Fibroblast of peridontal ligament (primary cell): ENCODE measurements around the gene FOXL2.
"Not testable (repeated sequence)": the region's sequence is repeated elsewhere in the genome, so short reads cannot be mapped to it uniquely, and the experiment has no call there.

ENCODE experiments used
- DNase-seq: peaks from one replicate; pipeline ENCODE4 v3.0.0-alpha.2; 2010; ENCODE audit errors: extremely low read depth

The FOXL2 gene

DNA sequence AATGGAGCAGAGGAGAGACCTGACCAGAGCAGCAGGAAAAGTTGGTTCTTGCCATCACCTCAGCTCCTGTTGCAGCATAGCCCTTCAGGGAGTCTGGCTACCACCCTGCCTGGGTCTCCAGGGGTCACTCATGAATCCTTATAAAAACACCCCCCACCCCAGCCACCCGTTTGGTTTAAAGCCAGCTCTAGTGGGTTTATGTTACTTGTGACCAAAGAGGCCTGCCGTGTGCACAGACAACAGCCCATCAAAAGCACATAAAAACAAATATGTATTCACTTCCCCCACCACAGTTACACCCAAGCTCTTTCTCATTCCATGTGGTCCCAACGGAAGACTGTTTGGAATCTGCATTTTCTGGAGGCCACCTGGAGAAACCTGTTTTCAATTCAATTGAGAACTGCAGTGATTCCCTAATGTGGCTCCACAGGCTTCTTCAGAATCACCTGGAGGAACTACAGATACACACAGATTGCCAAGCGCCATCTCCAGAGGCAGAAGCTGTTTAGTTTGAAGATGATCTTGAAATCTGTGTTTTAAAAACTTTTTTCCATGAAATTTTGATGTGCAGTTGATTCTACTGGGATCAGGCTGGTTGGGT, 13.8 kb downstream of the FOXL2 start:
- no peak for DNase-seq

DNA sequence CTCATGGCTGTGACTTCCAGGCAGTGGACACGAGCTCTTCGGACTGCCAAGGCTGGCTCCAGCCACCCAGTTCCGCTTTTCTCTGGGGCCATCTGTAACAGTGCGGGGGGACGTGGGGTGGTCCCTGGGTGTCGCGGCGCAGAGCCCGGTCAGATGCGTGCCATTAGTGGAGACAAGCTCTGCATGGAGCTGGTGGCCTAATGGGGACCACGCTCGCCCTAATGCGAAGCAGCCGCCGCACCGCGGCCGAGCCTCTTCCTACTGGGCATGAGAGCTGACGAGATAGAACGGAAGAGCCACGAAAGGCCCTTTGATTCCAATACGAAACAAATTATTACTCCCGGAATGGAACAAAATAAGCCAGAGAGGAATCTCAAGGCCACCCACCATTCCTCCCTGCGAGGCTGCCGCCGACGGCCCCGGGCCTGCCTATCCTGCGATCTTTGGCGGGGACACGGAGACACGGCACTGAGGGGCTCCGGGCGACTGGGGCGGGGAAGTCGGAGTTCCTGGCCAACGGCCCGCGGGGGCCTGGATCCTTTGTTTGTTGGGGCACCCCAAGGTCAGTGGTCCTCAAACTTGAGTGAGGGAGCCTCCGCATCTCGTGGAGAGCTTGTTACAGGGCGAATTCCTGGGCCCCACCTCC, 18.1 kb downstream of the FOXL2 start:
- DNase-seq: no peak

DNA sequence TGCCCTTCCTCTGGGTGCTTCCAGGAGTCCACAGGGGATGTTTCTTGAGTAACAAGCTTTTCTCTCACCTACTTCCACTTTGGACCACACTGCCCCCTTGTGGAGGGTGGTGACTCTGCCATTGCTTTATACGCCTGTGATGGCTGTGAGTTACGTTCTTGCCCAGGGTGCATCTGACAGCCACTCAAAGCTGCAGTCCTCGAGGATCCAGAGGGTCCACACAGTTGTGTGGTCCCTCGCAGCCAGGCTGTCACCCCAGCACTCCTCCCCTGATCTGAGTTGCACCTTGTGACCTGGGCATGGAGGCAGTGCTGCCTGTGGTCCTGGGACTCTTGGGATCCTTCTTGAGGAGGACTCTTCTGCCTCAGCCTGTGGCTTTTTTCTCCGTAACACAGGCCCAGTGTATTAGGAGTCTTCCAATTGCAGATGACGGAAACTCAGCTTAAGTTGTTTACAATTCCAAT, 23.4 kb downstream of the FOXL2 start:
- DNase-seq: peak; percentile 89

DNA sequence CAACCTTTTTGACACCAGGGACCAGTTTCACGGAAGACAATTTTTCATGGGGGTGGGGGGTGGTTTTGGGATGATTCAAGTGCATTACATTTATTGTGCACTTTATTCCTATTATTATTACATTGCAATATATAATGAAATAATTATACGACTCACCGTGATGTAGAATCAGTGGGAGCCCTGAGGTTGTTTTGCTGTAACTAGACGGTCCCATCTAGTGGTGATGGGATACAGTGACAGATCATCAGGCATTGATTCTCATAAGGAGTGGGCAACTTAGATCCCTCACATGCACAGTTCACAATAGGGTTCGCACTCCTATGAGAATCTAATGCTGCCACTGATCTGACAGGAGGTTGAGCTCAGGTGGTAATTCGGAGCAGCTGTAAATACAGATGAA, 24.5 kb downstream of the FOXL2 start:
- DNase-seq: not testable (repeated sequence)

DNA sequence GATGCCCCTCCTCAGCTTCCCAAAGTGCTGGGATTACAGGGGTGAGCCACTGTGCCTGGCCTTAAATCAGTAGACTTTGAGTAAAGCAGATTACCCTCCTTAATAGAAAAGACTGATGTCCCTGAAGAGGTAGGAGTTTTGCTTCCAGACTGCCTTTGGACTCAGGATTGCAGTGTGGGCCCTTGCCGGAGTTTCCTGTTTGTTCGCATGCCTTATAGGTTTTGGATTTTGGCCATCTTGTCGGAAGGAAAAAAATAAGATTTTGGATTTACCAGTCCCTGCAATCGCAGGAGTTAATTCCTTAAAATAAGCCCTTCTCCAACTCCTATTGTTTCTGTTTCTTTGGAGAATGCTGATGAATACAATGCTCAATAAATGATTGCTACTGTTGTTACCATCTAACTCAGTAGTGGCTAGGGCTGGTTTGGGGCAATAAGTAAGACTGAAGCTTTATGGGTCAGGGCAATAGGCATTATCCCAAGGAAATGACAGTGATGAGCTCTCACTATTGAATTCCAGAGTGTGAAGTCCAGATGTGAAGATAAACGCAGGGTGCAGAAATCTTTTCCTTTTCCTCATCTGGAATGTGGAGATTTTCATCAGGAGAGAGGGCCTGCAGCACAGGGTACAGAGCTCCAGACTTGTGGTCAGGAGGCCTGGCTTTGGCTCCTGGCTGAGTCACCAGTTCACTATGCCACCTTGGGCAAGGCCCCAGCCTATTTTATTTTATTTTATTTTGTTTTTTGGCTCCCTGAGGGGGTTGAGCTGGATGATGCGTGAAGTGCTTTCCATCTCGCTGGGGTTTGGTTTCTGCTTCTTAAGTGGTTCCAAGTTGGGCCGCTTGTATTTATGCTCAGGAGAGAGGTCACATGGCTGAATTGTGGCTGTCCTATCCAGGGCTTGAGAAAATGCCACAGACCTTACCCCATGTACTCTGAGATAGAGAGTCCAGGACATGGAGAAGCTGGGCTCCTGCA, 25.3 kb downstream of the FOXL2 start:
- DNase-seq: peak; percentile 92

DNA sequence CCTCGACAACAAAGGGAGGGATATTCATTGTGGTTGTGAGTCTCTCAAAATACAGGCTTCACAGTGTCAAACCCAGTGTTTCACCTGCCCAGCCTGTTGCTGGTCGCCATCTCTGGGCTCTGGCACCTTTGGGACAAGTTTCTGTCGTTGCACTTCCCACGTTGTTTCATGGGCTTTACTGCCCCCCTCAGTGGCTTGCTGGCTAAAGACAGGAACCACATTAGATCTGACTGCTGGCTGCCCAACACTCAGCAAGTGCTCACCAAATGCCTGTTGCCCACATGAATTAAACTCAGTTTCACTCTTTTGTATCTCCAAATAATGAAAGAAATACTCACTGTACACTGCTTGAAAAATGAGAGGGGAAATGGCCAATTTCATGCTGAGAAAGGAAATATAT, 27.6 kb downstream of the FOXL2 start:
- no peak for DNase-seq

DNA sequence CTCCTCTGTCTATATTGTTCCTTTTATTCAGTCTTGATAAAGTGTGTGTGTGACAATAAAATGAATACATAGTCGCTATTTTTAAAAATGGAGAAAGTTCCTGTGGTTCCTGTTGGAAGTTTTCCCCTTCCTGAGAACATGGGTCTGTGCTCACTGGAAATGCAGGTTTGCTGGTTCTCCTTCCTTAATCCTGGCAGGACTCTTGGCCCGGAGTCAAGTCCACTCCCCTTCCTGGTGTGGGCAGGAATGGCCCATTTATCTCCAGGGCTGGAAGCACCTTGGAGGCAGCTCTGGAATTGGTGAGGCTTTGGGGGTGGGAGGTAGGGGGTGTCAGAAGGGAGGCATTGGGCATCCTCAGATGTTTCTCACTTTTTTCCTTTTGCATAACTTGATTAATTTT, 30.1 kb downstream of the FOXL2 start:
- no peak for DNase-seq

DNA sequence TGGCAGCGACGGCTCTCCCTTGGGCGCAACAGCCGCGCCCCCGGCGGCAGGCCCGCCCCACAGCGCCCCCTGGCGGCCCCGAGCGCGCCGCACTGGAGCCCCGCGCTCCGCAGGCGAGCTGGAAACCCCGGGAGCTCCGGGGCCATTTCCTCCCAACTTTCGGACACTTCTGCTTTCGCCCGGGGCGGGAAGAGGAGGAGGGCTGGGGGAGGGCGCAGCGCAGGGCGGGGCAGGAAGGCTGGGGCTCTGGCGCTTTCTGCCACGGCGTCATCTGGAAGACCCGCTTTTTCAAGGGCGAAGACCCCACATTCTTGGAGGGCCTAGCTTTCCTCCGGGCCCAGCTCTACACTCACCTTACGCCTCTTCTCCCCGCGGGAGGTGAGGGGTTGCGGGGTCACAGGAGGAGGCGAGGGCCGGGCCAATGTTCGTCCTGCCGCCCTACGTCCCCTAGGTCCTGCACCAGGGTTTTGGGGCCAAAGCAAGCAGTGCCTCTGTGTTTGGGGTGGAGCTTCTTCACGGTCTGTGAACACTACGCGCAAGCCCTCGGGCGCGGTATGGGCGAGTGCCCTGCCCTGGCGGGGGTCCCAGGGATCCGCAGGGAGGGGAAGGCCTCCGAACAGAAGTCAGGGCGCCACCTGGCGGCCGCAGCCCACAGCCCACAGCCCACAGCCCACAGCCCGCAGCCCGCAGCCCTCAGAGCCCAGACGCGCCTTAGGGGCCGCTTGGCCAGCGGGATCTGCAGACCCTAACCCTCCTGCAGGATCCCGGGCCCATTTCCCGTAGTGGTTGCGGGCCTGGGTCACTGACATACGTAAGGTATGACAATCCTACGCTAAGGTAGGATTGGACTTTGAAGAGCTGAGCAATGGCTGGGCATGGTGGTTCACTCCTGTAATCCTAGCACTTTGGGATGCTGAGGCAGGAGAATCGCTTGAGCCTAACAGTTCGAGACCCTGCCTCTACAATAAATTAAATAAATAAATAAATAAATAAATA, 31.1 kb downstream of the FOXL2 start:
- peak; percentile 94 for DNase-seq

DNA sequence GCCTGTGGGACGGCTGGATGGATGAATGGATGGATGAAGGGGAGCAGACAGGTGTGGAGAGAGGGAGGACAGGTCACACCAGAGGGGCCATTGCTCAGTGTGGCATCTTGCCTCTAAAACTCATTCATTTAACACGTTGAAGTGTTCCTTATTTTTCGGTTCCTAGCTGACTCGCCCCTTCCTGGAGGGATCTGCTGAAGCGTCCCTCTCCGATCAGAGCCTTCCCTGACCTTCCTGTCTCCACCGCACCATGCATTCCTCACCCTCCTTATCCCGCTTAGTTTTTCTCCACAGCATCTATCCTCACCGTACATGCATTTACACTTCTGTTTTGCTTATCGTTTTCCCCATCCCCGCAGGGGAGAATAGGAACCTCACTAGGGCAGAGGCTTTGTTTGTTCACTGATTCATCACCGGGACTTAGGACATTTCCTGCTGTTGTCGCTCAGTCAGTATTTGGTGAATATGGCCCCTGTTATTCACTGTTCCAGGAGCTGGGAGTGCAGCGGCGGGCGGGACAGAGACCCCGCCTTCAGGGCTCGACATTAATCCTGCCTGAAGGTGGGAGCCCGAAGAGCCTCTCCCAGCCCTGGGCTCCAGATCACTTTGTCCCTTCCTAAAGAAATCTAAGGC, 32.0 kb downstream of the FOXL2 start:
- peak; percentile 39 for DNase-seq

DNA sequence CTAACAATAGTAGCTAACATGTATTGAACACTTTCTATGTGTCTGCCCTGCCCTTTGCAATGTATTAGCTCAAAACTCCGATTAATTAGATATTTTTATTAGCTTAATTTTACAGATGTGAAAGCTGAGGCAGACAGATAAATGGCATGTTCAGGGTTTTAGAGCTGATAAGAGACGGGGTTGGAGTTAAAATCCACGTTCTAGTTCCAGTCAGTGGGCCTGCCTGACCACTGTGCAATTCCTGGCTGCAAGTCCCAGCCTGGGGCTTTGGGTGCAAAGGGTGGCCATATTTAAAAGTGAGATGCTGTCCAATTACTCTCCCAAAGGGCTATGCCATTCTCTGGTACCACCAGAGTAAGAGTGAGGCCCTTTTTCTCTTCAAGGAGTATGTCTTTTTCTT, 33.2 kb downstream of the FOXL2 start:
- DNase-seq: no peak

DNA sequence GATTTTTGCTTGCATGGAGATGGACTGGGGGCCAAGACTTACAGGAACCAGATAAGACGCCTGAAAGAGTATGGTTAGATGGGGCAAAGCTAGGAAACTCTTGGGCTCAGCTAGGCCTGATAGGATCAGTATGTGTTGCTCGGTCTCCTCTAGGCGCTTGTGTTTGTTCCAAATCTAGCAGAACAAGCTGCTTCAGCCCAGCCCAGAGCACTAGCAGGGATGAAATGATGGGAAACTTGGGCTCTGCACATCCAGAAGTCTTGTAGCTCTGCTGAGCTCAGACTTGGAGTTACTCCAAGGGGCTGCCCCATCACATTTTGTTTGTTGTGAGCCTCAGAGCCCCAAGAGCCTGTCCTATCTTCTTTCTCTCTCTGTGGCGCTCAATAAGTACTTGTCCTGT, 34.7 kb downstream of the FOXL2 start:
- DNase-seq: no peak

DNA sequence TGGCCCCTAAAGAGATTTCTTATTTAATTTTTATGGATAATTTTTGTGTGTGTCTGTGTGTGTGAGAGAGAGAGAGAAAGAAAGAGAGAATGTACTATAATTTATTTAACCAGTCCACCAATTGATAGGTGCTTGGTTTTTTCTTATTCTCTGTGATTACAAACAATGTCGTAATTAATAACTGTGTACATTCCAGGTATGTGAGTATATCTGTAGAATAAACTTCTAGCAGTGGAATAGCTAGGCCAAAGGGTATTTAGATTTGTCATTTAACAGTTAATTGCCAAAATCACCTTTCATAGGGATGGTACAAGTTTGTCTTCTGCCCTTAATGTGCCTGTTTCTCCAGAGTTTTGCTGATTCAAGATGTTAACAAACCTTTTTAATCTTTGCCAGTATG, 35.3 kb downstream of the FOXL2 start:
- DNase-seq: no peak

DNA sequence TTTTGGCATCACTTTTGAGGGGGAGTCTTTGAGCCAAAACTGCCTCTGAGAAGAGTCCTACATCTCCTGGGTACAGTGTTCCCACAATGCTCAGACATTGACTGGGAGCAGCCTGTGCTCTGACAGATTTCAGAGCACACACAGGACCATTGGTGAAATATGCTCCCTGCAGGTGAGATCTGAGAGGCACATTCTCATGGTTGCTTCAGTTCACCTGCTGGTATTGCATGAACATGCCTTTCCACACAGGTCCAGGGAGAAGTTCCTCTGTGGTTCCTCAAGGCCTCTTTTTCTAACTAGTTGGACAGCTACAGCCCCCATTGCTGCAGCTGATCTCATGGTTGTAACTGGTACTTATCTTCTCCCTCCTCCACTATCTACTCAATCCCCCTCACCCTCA, 37.0 kb downstream of the FOXL2 start:
- no peak for DNase-seq

DNA sequence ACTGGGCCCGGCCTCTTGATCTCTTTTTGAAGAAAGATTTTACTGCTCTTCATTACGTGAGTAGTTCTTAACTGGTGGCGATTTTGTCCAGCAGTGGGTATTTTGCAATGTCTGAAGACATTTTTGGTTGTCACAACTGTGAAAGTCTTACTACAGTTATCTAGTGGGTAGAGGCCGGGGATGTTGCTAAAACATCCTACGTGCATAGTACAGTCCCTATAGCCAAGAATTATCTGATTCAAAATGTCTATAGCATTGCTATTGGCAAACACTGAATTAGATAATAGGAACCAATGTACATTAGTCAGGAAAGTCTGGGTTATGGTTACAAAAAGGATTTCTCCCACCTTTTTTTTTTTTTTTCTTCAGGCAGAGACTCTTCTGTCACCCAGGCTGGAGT, 38.1 kb downstream of the FOXL2 start:
- DNase-seq: no peak

DNA sequence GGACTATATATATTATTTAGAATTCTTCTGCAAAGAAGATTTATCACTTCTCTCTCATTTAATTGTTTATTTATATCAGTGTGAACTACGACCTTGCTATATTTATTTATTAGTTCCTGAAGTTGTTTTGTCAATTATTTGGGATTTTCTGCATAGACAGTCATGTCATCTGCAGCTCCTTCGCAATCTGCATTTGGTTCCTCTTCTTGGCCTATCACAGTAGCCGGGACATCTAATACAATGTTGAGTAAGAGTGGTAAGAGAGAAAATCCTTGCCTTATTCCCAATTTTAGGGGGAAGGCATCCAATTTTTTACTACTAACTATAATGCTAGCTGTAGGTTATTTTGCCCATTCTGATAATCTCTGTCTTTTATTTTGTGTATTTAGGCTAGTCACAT, 39.4 kb downstream of the FOXL2 start:
- DNase-seq: no peak

DNA sequence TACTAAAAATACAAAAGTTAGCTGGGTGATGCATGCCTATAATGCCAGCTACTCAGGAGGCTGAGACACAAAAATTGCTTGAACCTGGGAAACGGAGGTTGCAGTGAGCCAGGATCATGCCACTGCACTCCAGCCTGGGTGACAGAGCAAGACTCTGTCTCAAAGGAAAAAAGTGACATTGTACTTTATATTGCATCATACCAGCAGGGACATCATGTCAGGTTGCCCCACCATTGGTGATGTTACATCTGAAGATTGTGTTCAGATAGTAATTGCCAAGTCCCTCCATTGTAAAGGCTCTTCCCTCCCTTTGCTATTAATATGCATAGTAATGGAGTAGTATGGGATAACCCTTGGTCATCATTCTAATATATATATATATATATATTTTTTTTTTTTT, 44.8 kb downstream of the FOXL2 start:
- no peak for DNase-seq

DNA sequence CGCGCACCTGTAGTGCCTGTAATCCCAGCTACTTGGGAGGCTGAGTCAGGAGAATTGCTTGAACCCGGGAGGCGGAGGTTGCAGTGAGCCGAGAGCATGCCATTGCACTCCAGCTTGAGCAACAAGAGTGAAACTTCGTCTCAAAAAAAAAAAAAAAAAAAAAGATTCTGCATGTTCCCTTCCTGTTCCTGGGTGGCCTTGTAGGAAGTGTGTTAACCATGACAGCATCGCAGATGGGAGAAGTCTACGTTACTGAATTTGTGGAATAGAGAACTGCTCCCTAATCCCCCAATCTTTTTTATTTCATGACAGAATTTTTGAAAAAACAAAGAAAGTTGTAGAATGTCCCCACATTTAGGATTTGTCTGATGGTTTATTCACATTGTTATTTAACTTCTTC, 45.4 kb downstream of the FOXL2 start:
- no peak for DNase-seq

DNA sequence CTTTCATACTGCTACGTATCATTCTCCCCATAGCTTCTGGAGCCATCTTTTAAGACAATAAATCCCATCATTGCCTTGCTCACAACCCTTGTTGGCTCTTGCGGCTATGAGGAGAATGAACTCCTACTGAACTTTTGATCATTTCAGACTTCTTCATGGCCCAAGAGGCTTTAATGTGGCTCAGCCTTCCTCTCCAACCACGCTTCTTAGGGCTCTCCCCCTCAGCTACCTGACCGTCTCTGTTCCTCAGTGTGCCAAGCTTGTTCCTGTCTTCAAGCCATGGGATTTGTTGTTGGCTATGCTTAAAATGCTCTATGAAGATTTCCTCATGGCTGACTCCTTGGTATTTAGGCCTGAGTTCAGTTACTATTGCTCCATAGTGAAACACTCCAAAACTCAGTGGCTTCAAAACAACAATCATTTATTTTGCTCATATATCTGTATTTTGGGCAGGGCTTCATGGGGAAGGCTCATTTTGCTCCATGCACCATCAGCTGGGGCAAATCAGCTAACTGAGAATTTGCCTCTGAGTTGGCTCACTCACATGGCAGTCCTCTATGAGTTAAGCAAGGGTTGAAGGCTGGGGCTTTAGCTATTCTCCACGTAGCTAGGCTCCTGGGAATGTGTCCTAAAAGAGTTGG, 47.5 kb downstream of the FOXL2 start:
- DNase-seq: peak; percentile 59

DNA sequence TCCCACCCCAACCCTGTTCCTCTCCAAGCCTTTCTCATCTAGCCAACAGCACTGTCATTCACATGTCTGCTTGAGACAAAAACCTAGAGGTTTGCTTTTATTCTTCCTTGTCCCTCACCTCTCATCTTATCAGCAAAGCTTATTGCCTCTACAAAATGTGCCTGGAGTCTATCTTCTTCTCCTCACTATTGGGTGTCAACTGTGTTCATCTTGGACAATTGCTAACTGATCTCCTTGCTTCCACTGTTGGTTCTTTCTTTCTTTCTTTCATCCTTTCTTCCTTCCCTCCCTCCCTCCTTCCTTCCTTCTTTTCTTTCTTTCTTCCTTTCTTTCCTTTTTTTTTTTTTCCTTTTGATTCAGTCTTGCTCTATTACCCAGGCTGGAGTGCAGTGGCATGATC, 48.2 kb downstream of the FOXL2 start:
- no peak for DNase-seq

DNA sequence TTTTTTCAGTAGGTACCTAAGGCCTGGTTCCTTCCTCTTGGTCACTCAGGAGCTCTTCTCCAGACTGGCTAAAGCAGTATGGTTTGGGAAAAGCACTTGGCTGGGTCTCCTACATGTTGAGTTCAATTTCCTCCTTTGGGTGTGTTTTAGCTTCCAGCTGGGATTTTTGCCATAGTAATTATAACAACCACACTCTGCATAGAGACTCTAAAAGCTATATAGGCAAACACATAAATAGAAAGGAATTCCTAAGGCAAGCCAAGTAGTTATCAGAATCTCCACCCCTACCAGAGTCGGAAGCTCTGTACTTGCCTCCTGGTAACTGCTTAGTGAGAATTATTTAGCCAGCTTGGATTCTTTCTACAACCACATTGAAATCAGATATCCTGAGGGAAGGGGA, 48.6 kb downstream of the FOXL2 start:
- peak; percentile 96 for DNase-seq
